ENCODE measurements around the gene SMAD1. TPM values are rescaled to one million over a fixed set of nuclear protein-coding genes. Genes with fewer than 3 reads are reported as not detected.

SMAD1 gene
- total RNA-seq, 1 experiment from 2014 or later = 23.0 TPM

DNA sequence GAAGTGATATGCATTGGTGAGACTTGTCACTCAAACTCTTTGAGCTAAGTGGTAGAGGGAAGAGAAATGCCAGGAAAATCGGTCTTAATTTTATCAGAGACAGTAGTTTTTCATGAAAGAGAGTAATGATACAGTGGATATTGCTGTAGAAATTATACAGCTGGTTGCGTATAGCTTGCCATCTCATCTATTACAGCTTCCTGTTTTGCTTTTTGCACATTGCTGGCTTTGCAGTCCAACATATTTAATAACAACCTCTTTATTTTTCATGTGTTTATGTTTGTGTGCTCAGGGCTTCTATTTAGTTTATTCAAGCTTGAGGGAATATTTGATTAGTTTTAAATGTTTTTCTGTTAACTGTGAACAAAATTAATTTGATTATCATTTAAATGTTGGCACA is 11.5 kb downstream of the SMAD1 start:
- CTCF ChIA-PET = no interaction called here
- no peak overlapping the region for H3K4me2 ChIP-seq (ENCODE audit: low read length)
- BruUV-seq (replicated peaks) = no TSS peak

GRCh38 chr4:145494666-145495270 is 13.1 kb downstream of the SMAD1 start:
- DNase-seq (ENCODE audit: low read depth, low spot score) (no peak), ATAC-seq (no peak)
- Histone ChIP-seq H4K20me1 (ENCODE audit: insufficient read depth) (no peaks in the 10 kb centered on the region), H3K4me3 (replicated peaks in 1 of 2; ENCODE audit: low read depth in 1 of 2, low read length in 2 of 2) (no peak overlapping the region), H3K36me3 (ENCODE audit: control insufficient read depth in 1 of 2, insufficient read depth in 2 of 2, low read length in 2 of 2) (no peaks in the 10 kb centered on the region), H3K27ac (ENCODE audit: low read depth, low read length) (no peak overlapping the region), H3K9me3 (ENCODE audit: control insufficient read depth in 1 of 2, insufficient read depth in 1 of 2, low read depth in 1 of 2, low read length in 2 of 2) (no peaks in the 10 kb centered on the region), H3K79me2 (ENCODE audit: insufficient read depth, low read length) (peaks cover 45% of the 10 kb centered on the region), H3K27me3 (ENCODE audit: insufficient read depth, low read length) (no peaks in the 10 kb centered on the region), H3K9me2 (ENCODE audit: insufficient read depth) (no peaks in the 10 kb centered on the region), H3K4me1 (ENCODE audit: control insufficient read depth in 1 of 2, insufficient read depth in 2 of 2, low read length in 2 of 2) (no peaks in the 10 kb centered on the region), H3K9ac (ENCODE audit: low read length) (no peak overlapping the region), H2AFZ (ENCODE audit: low read depth, low read length, poor library complexity, severe bottlenecking) (no peak overlapping the region), H3K4me2 (ENCODE audit: low read length) (no peak overlapping the region)
- TF ChIP-seq MAX (IDR thresholded peaks at IDR 0.05) = no peak
- TF ChIP-seq POLR2AphosphoS5 (IDR thresholded peaks at IDR 0.05; ENCODE audit: low read depth, low read length) = no peak
- TF ChIP-seq SIN3A (IDR thresholded peaks at IDR 0.05; ENCODE audit: low read depth) = no peak
- no peak for TF ChIP-seq EGR1 (IDR thresholded peaks at IDR 0.05; ENCODE audit: low read depth)
- no peak for TF ChIP-seq ZFX (IDR thresholded peaks at IDR 0.05)
- TF ChIP-seq, protein P1, sequence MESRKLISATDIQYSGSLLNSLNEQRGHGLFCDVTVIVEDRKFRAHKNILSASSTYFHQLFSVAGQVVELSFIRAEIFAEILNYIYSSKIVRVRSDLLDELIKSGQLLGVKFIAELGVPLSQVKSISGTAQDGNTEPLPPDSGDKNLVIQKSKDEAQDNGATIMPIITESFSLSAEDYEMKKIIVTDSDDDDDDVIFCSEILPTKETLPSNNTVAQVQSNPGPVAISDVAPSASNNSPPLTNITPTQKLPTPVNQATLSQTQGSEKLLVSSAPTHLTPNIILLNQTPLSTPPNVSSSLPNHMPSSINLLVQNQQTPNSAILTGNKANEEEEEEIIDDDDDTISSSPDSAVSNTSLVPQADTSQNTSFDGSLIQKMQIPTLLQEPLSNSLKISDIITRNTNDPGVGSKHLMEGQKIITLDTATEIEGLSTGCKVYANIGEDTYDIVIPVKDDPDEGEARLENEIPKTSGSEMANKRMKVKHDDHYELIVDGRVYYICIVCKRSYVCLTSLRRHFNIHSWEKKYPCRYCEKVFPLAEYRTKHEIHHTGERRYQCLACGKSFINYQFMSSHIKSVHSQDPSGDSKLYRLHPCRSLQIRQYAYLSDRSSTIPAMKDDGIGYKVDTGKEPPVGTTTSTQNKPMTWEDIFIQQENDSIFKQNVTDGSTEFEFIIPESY (IDR thresholded peaks at IDR 0.05; ENCODE audit: extremely low read depth, insufficient replicate concordance, low read length) = no peak
- intact Hi-C loops (cut with micrococcal nuclease) = no loop called here
- RAD21 ChIA-PET (ENCODE audit: low non-redundant PET in 1 of 2, low total read pairs in 2 of 2, uncharacterized antibody in 2 of 2, unreplicated experiment in 2 of 2) = no interaction called here
- POLR2A ChIA-PET = no interaction called here
- CTCF ChIA-PET = no interaction called here
- no TSS peak for BruUV-seq (replicated peaks)

More for the DNA sequence above, 11.5 kb downstream of the SMAD1 start:
- no peak overlapping the region for H3K4me3 ChIP-seq (replicated peaks in 1 of 2; ENCODE audit: low read depth in 1 of 2, low read length in 2 of 2)
- no peaks in the 10 kb centered on the region for H3K4me1 ChIP-seq (ENCODE audit: control insufficient read depth in 1 of 2, insufficient read depth in 2 of 2, low read length in 2 of 2)
- no peak overlapping the region for H3K9ac ChIP-seq (ENCODE audit: low read length)
- no peak for DNase-seq (ENCODE audit: low read depth, low spot score)
- peaks cover 55% of the 10 kb centered on the region for H3K79me2 ChIP-seq (ENCODE audit: insufficient read depth, low read length)
- H3K9me3 ChIP-seq (ENCODE audit: control insufficient read depth in 1 of 2, insufficient read depth in 1 of 2, low read depth in 1 of 2, low read length in 2 of 2) = no peaks in the 10 kb centered on the region
- H3K27ac ChIP-seq (ENCODE audit: low read depth, low read length) = no peak overlapping the region
- H2AFZ ChIP-seq (ENCODE audit: low read depth, low read length, poor library complexity, severe bottlenecking) = no peak overlapping the region
- H3K36me3 ChIP-seq (ENCODE audit: control insufficient read depth in 1 of 2, insufficient read depth in 2 of 2, low read length in 2 of 2) = no peaks in the 10 kb centered on the region
- no peak for TF ChIP-seq SRF (IDR thresholded peaks at IDR 0.05; ENCODE audit: low read depth)
- intact Hi-C loops (cut with micrococcal nuclease) = no loop called here
- H4K20me1 ChIP-seq (ENCODE audit: insufficient read depth) = no peaks in the 10 kb centered on the region
- ChIA-PET RAD21 (ENCODE audit: low non-redundant PET in 1 of 2, low total read pairs in 2 of 2, uncharacterized antibody in 2 of 2, unreplicated experiment in 2 of 2) (no interaction called here), POLR2A (no interaction called here)
- ATAC-seq = no peak
- no peaks in the 10 kb centered on the region for H3K9me2 ChIP-seq (ENCODE audit: insufficient read depth)
- no peaks in the 10 kb centered on the region for H3K27me3 ChIP-seq (ENCODE audit: insufficient read depth, low read length)

Data from HCT116 (cell line).